PC-9 (cell line): ENCODE data around the gene COTL1. TPM values are rescaled to one million over a fixed set of nuclear protein-coding genes. Genes with fewer than 3 reads are reported as not detected.

Experiments used
- BruUV-seq: library from RNA; stranded (reverse); fragments of 400-500 nt; replicated peaks from 2 replicates; lab custom pipeline; 2021; lab: Mats Ljungman, UMichigan
- CTCF ChIA-PET: fragments of 300-600 bp; sonication (Branson Sonifier 250); formaldehyde crosslinking; loops from one replicate; lab custom pipeline; 2022; ENCODE audit warnings: antibody characterized with exemption; lab: Charles Lee
- POLR2A ChIA-PET: fragments of 300-600 bp; sonication (Branson Sonifier 250); formaldehyde crosslinking; loops from one replicate; lab custom pipeline; 2022; ENCODE audit warnings: antibody characterized with exemption; ENCODE audit not compliant: unreplicated experiment; lab: Charles Lee
- DNase-seq, 2 experiments: peaks; one replicate each; pipeline versions ENCODE4 v3.0.0 to v3.0.0-alpha.2; 2015 to 2022; ENCODE audit warnings: mixed read lengths in 1 of 2
- H2AFZ ChIP-seq: fragments of 200-600 bp; sonication (generic); 2 replicates; pipeline ENCODE4 v1.8.1; 2017; ENCODE audit warnings: antibody characterized with exemption
- H3F3A ChIP-seq: fragments of 200-600 bp; sonication (generic); 2 replicates; pipeline ENCODE4 v1.8.1; 2017; ENCODE audit warnings: antibody characterized with exemption, mild to moderate bottlenecking, low read depth; ENCODE audit not compliant: insufficient read depth
- H3K27ac ChIP-seq: fragments of 200-600 bp; sonication (generic); 2 replicates; pipeline ENCODE4 v1.6.1; 2016; ENCODE audit warnings: mixed run types
- H3K27me3 ChIP-seq: fragments of 200-600 bp; sonication (generic); 2 replicates; pipeline ENCODE4 v1.6.1; 2016; ENCODE audit warnings: low read depth, mixed run types; ENCODE audit not compliant: insufficient read depth
- H3K36me3 ChIP-seq: fragments of 200-600 bp; sonication (generic); 2 replicates; pipeline ENCODE4 v1.6.1; 2016; ENCODE audit warnings: low read depth, mixed run types
- H3K4me1 ChIP-seq: fragments of 200-600 bp; sonication (generic); replicated peaks from 2 replicates; pipeline ENCODE4 v1.6.1; 2016; ENCODE audit warnings: mixed run types; ENCODE audit not compliant: insufficient read depth
- H3K4me2 ChIP-seq: fragments of 200-600 bp; sonication (generic); 2 replicates; pipeline ENCODE4 v1.6.1; 2017; ENCODE audit warnings: mixed run types
- H3K4me3 ChIP-seq: fragments of 200-600 bp; sonication (generic); 2 replicates; pipeline ENCODE4 v1.6.1; 2016; ENCODE audit warnings: mixed run types
- H3K79me2 ChIP-seq: fragments of 200-600 bp; sonication (generic); 2 replicates; pipeline ENCODE4 v1.6.1; 2017; ENCODE audit warnings: low read depth, mixed run types
- H3K9me2 ChIP-seq: fragments of 200-600 bp; sonication (generic); 2 replicates; pipeline ENCODE4 v1.8.1; 2017; ENCODE audit warnings: mild to moderate bottlenecking; ENCODE audit not compliant: insufficient read depth
- H3K9me3 ChIP-seq: fragments of 200-600 bp; sonication (generic); 2 replicates; pipeline ENCODE4 v1.8.1; 2016; ENCODE audit warnings: low read depth; ENCODE audit not compliant: insufficient read depth
- H4K20me1 ChIP-seq: fragments of 200-600 bp; sonication (generic); 2 replicates; pipeline ENCODE4 v1.8.1; 2017; ENCODE audit not compliant: insufficient read depth
- CTCF ChIP-seq: fragments of 200-600 bp; sonication (generic); conservative IDR thresholded peaks from 2 replicates; pipeline ENCODE4 v1.6.1; 2017; ENCODE audit warnings: mixed run types, antibody characterized with exemption, mild to moderate bottlenecking, moderate library complexity
- EZH2 ChIP-seq: fragments of 200-600 bp; sonication (generic); IDR thresholded peaks from 2 replicates; pipeline ENCODE4 v1.8.0; 2017; ENCODE audit warnings: antibody characterized with exemption, low read depth
- intact Hi-C: fragments of 100-400 bp; cut with micrococcal nuclease; formaldehyde crosslinking; loops from one replicate; pipeline ENCODE4 v1.10.0; 2022; ENCODE audit not compliant: unreplicated experiment
- total RNA-seq: library from RNA; stranded (reverse); gene quantifications from 2 replicates; pipeline ENCODE4 v1.2.3, GENCODE V29; 2021

COTL1 gene
- total RNA-seq, 1 experiment from 2014 or later = 512 TPM

- H3K4me3 ChIP-seq = no peak overlapping the region
- no peak overlapping the region for H3K27ac ChIP-seq
- H3K9me3 ChIP-seq = no peaks in the 10 kb centered on the region
- no peaks in the 10 kb centered on the region for H3K79me2 ChIP-seq
- H3K9me2 ChIP-seq = no peaks in the 10 kb centered on the region
- H4K20me1 ChIP-seq = no peaks in the 10 kb centered on the region
- ChIA-PET POLR2A (no interaction called here), CTCF (interaction anchor here (0.6 kb wide), 1 partner anchor 16 kb away, joined by 4 read pairs; no protein-coding TSS in a partner anchor)
- no peaks in the 10 kb centered on the region for H3F3A ChIP-seq
- no peak for DNase-seq
- intact Hi-C loops = no loop called here
- H3K36me3 ChIP-seq = peaks cover 4% of the 10 kb centered on the region; the same call in 1 of the 2 replicates
- H3K4me2 ChIP-seq = no peak overlapping the region
- no peaks in the 10 kb centered on the region for H3K27me3 ChIP-seq
- BruUV-seq = no TSS peak
- H3K4me1 ChIP-seq = no peaks in the 10 kb centered on the region
- H2AFZ ChIP-seq = no peak overlapping the region
- TF ChIP-seq CTCF (no peak), EZH2 (no peak)
Observed at GRCh38 chr16:84660973-84661372, 43.1 kb upstream of the COTL1 start.

DNA sequence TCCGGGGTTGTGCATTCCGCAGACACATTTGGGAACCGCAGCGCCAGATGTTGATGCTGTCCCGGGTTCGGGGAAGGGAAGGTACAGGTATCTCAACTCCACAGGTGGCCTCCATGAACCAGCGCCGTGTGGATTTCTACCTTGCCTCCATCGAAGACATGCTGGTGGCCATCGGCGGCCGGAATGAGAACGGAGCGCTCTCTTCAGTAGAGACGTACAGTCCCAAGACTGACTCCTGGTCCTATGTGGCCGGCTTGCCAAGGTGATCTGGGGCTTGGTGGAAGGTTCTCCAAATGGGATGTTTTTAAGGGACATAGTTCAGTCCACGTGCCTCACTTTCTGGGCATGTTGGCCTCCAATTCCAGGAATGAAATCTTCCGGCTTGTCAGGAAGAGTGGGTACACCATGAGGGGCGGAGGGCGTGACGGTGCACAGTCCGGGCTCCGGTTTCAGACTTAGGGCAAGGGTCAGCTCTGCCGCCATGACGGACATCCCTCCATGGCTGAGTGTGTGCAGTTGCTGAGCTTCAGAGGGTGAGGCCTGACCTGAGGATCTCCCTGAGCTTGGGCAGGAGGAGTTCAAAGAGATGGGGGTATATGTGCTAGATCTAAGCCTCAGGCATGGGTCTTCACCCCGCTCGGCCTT lies 41.9 kb upstream of the COTL1 start:
- H3K9me2 ChIP-seq = no peaks in the 10 kb centered on the region
- BruUV-seq = no TSS peak
- intact Hi-C loops = no loop called here
- H3K4me2 ChIP-seq = no peak overlapping the region
- H3K9me3 ChIP-seq = no peaks in the 10 kb centered on the region
- no peaks in the 10 kb centered on the region for H3K79me2 ChIP-seq
- H3K36me3 ChIP-seq = peaks cover 4% of the 10 kb centered on the region; the same call in 1 of the 2 replicates
- no peak for DNase-seq
- no peaks in the 10 kb centered on the region for H4K20me1 ChIP-seq
- H3K27ac ChIP-seq = no peak overlapping the region
- H3F3A ChIP-seq = no peaks in the 10 kb centered on the region
- CTCF ChIA-PET = no interaction called here
- TF ChIP-seq CTCF = no peak
- no peak for TF ChIP-seq EZH2
- H3K4me1 ChIP-seq = no peaks in the 10 kb centered on the region
- H3K4me3 ChIP-seq = no peak overlapping the region
- POLR2A ChIA-PET = no interaction called here
- no peak overlapping the region for H2AFZ ChIP-seq
- H3K27me3 ChIP-seq = no peaks in the 10 kb centered on the region

GRCh38 chr16:84658690-84659089 lies 40.8 kb upstream of the COTL1 start:
- no peaks in the 10 kb centered on the region for H3F3A ChIP-seq
- H3K79me2 ChIP-seq = no peaks in the 10 kb centered on the region
- intact Hi-C loops = no loop called here
- H3K27me3 ChIP-seq = no peaks in the 10 kb centered on the region
- no peaks in the 10 kb centered on the region for H3K9me3 ChIP-seq
- H3K4me1 ChIP-seq = no peaks in the 10 kb centered on the region
- no TSS peak for BruUV-seq
- DNase-seq = no peak
- H3K36me3 ChIP-seq = peaks cover 4% of the 10 kb centered on the region; the same call in 1 of the 2 replicates
- no peaks in the 10 kb centered on the region for H3K9me2 ChIP-seq
- ChIA-PET CTCF (interaction anchor here (0.7 kb wide), 2 partner anchors 14 to 75 kb away, joined by 3 to 4 read pairs; no protein-coding TSS in a partner anchor), POLR2A (no interaction called here)
- TF ChIP-seq CTCF (no peak), EZH2 (no peak)
- H3K27ac ChIP-seq = no peak overlapping the region
- no peak overlapping the region for H3K4me3 ChIP-seq
- H3K4me2 ChIP-seq = no peak overlapping the region
- H2AFZ ChIP-seq = no peak overlapping the region
- no peaks in the 10 kb centered on the region for H4K20me1 ChIP-seq
